PC-3 (cell line): ENCODE results near the gene PORCN. TPM values are rescaled to one million over a fixed set of nuclear protein-coding genes. Genes with fewer than 3 reads are reported as not detected.

Source experiments
- ATAC-seq: fragments of 200-7000 bp; cut with Tn5 transposase; 2 replicates; pipeline ENCODE4 v1.9.1; 2020; ENCODE audit warnings: mild to moderate bottlenecking, moderate library complexity
- BruUV-seq: library from RNA; stranded (reverse); fragments of 400-500 nt; replicated peaks from 2 replicates; lab custom pipeline; 2021; lab: Mats Ljungman, UMichigan
- CTCF ChIA-PET: fragments of 300-600 bp; sonication (Branson Sonifier 250); formaldehyde crosslinking; loops from one replicate; lab custom pipeline; 2022; ENCODE audit warnings: antibody characterized with exemption; lab: Charles Lee
- POLR2A ChIA-PET: fragments of 300-600 bp; sonication (Branson Sonifier 250); formaldehyde crosslinking; loops from one replicate; lab custom pipeline; 2022; ENCODE audit warnings: antibody characterized with exemption; ENCODE audit not compliant: unreplicated experiment; lab: Charles Lee
- DNase-seq: peaks from one replicate; pipeline ENCODE4 v3.0.0-alpha.2; 2015
- H2AFZ ChIP-seq: fragments of 300-600 bp; sonication (generic); 2 replicates; pipeline ENCODE4 v1.6.0; 2016; ENCODE audit warnings: antibody characterized with exemption, low read length
- H3F3A ChIP-seq: fragments of 300-600 bp; sonication (generic); one replicate; pipeline ENCODE4 v1.6.0; 2017; ENCODE audit warnings: antibody characterized with exemption, low read length, control low read depth, mild to moderate bottlenecking; ENCODE audit not compliant: unreplicated experiment
- H3K27ac ChIP-seq: fragments of 300-600 bp; sonication (generic); 2 replicates; pipeline ENCODE4 v1.5.1; 2016; ENCODE audit warnings: mild to moderate bottlenecking, low read length
- H3K27me3 ChIP-seq: fragments of 300-600 bp; sonication (generic); 2 replicates; pipeline ENCODE4 v1.6.1; 2016; ENCODE audit warnings: low read length, mixed read lengths
- H3K36me3 ChIP-seq: fragments of 300-600 bp; sonication (generic); 2 replicates; pipeline ENCODE4 v1.6.1; 2016; ENCODE audit warnings: low read depth, mixed run types, low read length, mixed read lengths
- H3K4me1 ChIP-seq: fragments of 300-600 bp; sonication (generic); 2 replicates; pipeline ENCODE4 v1.5.1; 2016; ENCODE audit warnings: low read length; ENCODE audit not compliant: insufficient read depth
- H3K4me2 ChIP-seq: fragments of 300-600 bp; sonication (generic); 2 replicates; pipeline ENCODE4 v1.6.0; 2016; ENCODE audit warnings: low read length
- H3K4me3 ChIP-seq: fragments of 300-600 bp; sonication (generic); 2 replicates; pipeline ENCODE4 v1.5.1; 2016; ENCODE audit warnings: mild to moderate bottlenecking, low read length, mixed read lengths
- H3K79me2 ChIP-seq: fragments of 300-600 bp; sonication (generic); 2 replicates; pipeline ENCODE4 v1.6.1; 2017; ENCODE audit warnings: low read length, mixed read lengths
- H3K9ac ChIP-seq: fragments of 300-600 bp; sonication (generic); 2 replicates; pipeline ENCODE4 v1.6.0; 2016; ENCODE audit warnings: mild to moderate bottlenecking, low read length
- H3K9me2 ChIP-seq: fragments of 300-600 bp; sonication (generic); replicated peaks from 2 replicates; pipeline ENCODE4 v1.6.1; 2016; ENCODE audit warnings: mixed run types, low read length, mixed read lengths
- H3K9me3 ChIP-seq: fragments of 300-600 bp; sonication (generic); 2 replicates; pipeline ENCODE4 v1.6.1; 2016; ENCODE audit warnings: low read length, mixed read lengths
- H4K20me1 ChIP-seq: fragments of 300-600 bp; sonication (generic); 2 replicates; pipeline ENCODE4 v1.6.1; 2016; ENCODE audit warnings: low read length, mixed read lengths
- EZH2 ChIP-seq: fragments of 300-600 bp; sonication (generic); IDR thresholded peaks from one replicate; pipeline ENCODE4 v1.6.1; 2017; ENCODE audit warnings: antibody characterized with exemption, mild to moderate bottlenecking, low read length; ENCODE audit not compliant: unreplicated experiment
- EZH2phosphoT487 ChIP-seq: fragments of 300-600 bp; sonication (generic); IDR thresholded peaks from 2 replicates; pipeline ENCODE4 v1.6.1; 2018; ENCODE audit warnings: mild to moderate bottlenecking, antibody characterized with exemption, low read length, borderline replicate concordance
- intact Hi-C: fragments of 100-400 bp; cut with micrococcal nuclease; formaldehyde crosslinking; loops from 2 replicates; pipeline ENCODE4 v1.9.0; 2023
- total RNA-seq: library from RNA; depleted of rRNA; stranded (reverse); fragments of >200 nt; gene quantifications from 2 replicates; pipeline ENCODE4 v1.2.3, GENCODE V29; 2014
- TF ChIP-seq, protein P1 (sequence below): fragments of 300-600 bp; sonication (generic); conservative IDR thresholded peaks from 2 replicates; pipeline ENCODE4 v1.5.1; 2017; ENCODE audit warnings: antibody characterized with exemption, low read depth, mild to moderate bottlenecking, low read length

PORCN gene
- total RNA-seq, 1 experiment from 2014 or later = 38.9 TPM

- DNase-seq = peak; percentile 47
- Histone ChIP-seq H3F3A (no peaks in the 10 kb centered on the region), H3K27me3 (no peaks in the 10 kb centered on the region), H3K9ac (no peak overlapping the region), H4K20me1 (peaks cover 10% of the 10 kb centered on the region; the same call in 1 of the 2 replicates), H3K27ac (no peak overlapping the region), H3K9me2 (no peaks in the 10 kb centered on the region), H3K4me1 (peaks cover 19% of the 10 kb centered on the region), H2AFZ (no peak overlapping the region), H3K9me3 (no peaks in the 10 kb centered on the region), H3K79me2 (peaks cover 46% of the 10 kb centered on the region), H3K4me2 (peak overlapping the region; percentile 100), H3K4me3 (no peak overlapping the region), H3K36me3 (no peaks in the 10 kb centered on the region; the same call in 1 of the 2 replicates)
- intact Hi-C loops = loop anchor here (1.0 to 2.0 kb wide), 2 partner anchors 17 to 37 kb away; no protein-coding TSS in a partner anchor
- no peak for TF ChIP-seq EZH2
- TF ChIP-seq, protein P1, sequence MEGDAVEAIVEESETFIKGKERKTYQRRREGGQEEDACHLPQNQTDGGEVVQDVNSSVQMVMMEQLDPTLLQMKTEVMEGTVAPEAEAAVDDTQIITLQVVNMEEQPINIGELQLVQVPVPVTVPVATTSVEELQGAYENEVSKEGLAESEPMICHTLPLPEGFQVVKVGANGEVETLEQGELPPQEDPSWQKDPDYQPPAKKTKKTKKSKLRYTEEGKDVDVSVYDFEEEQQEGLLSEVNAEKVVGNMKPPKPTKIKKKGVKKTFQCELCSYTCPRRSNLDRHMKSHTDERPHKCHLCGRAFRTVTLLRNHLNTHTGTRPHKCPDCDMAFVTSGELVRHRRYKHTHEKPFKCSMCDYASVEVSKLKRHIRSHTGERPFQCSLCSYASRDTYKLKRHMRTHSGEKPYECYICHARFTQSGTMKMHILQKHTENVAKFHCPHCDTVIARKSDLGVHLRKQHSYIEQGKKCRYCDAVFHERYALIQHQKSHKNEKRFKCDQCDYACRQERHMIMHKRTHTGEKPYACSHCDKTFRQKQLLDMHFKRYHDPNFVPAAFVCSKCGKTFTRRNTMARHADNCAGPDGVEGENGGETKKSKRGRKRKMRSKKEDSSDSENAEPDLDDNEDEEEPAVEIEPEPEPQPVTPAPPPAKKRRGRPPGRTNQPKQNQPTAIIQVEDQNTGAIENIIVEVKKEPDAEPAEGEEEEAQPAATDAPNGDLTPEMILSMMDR = peak; percentile 62
- ChIA-PET CTCF (interaction anchor here (0.7 to 1.0 kb wide), 2 partner anchors 9 to 20 kb away, joined by 4 read pairs; no protein-coding TSS in a partner anchor), POLR2A (no interaction called here)
- no peak for ATAC-seq
- BruUV-seq = no TSS peak
These were observed 34.7 kb upstream of the PORCN start for GRCh38 chrX:48474127-48474526.

GRCh38 chrX:48474581-48474980, 34.2 kb upstream of the PORCN start:
- BruUV-seq = no TSS peak
- Histone ChIP-seq H3K4me3 (peak overlapping the region; percentile 91), H3K9ac (peak overlapping the region; percentile 100), H3K4me1 (peaks cover 19% of the 10 kb centered on the region), H3K27me3 (no peaks in the 10 kb centered on the region), H3K27ac (0 out of 2 replicates have a peak overlapping the region, but pooled peaks have one; percentile 18), H3K79me2 (peaks cover 51% of the 10 kb centered on the region), H3K9me3 (no peaks in the 10 kb centered on the region), H3K36me3 (no peaks in the 10 kb centered on the region; the same call in 1 of the 2 replicates), H2AFZ (no peak overlapping the region), H3K9me2 (no peaks in the 10 kb centered on the region), H3K4me2 (peak overlapping the region; percentile 100), H3F3A (no peaks in the 10 kb centered on the region), H4K20me1 (peaks cover 10% of the 10 kb centered on the region; the same call in 1 of the 2 replicates)
- ATAC-seq (no peak), DNase-seq (no peak)
- TF ChIP-seq EZH2phosphoT487 (no peak), EZH2 (no peak)
- TF ChIP-seq, protein P1 = no peak
- ChIA-PET POLR2A (no interaction called here), CTCF (interaction anchor here (1.0 kb wide), 1 partner anchor 19 kb away, joined by 4 read pairs; no protein-coding TSS in a partner anchor)
- intact Hi-C loops = loop anchor here (1.0 to 2.0 kb wide), 2 partner anchors 16 to 37 kb away; no protein-coding TSS in a partner anchor

GRCh38 chrX:48475296-48475695, 33.5 kb upstream of the PORCN start:
- ChIA-PET CTCF (no interaction called here), POLR2A (no interaction called here)
- Histone ChIP-seq H3K27me3 (no peaks in the 10 kb centered on the region), H3K4me3 (peak overlapping the region; percentile 91), H3K4me2 (peak overlapping the region; percentile 100), H3K79me2 (peaks cover 55% of the 10 kb centered on the region), H3K9me3 (no peaks in the 10 kb centered on the region), H3K36me3 (peaks cover under 1% of the 10 kb centered on the region; the same call in 1 of the 2 replicates), H3K9me2 (no peaks in the 10 kb centered on the region), H4K20me1 (peaks cover 10% of the 10 kb centered on the region; the same call in 1 of the 2 replicates), H3K9ac (peak overlapping the region; percentile 100), H3K4me1 (peaks cover 19% of the 10 kb centered on the region), H2AFZ (peak overlapping the region; percentile 97), H3K27ac (peak overlapping the region; percentile 87), H3F3A (no peaks in the 10 kb centered on the region)
- TF ChIP-seq EZH2 (no peak), EZH2phosphoT487 (no peak)
- ATAC-seq (no peak; the same call in 1 of the 2 replicates), DNase-seq (no peak)
- intact Hi-C loops = loop anchor here (2.0 to 5.0 kb wide), 2 partner anchors 16 to 122 kb away; partner anchors contain the start of gene WDR13
- no TSS peak for BruUV-seq
